ENCODE results near the gene TRIP6.

DNA sequence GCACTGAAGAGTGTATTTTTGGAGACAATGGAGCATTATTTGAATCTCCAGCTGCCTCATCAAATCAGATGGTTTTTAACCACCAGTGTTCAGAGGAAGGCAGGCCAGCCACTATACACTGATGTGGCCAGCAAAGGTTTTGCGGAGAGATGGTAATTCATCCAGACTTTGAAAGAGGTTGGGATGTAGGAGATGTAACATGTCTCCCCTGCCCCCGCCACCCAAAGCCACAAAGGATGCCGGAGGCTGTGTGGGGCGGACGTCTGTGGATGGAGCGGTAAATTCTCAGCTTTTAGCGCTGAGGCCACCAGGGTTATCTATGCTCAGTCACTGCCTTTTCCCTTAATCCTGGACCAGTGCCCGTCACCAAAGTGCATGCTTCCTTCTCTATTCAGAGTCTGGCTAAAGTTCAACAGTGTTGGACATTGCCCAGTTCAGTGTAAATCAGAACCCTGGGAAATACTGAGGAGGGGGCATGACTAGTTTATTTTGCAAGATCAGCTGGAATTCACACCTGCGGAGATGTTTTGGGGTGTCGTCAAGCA, 3.7 kb upstream of the TRIP6 start:
- TF ChIP-seq, protein P1, sequence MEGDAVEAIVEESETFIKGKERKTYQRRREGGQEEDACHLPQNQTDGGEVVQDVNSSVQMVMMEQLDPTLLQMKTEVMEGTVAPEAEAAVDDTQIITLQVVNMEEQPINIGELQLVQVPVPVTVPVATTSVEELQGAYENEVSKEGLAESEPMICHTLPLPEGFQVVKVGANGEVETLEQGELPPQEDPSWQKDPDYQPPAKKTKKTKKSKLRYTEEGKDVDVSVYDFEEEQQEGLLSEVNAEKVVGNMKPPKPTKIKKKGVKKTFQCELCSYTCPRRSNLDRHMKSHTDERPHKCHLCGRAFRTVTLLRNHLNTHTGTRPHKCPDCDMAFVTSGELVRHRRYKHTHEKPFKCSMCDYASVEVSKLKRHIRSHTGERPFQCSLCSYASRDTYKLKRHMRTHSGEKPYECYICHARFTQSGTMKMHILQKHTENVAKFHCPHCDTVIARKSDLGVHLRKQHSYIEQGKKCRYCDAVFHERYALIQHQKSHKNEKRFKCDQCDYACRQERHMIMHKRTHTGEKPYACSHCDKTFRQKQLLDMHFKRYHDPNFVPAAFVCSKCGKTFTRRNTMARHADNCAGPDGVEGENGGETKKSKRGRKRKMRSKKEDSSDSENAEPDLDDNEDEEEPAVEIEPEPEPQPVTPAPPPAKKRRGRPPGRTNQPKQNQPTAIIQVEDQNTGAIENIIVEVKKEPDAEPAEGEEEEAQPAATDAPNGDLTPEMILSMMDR (IDR thresholded peaks at IDR 0.05), result no peak
- TF ChIP-seq EZH2 (IDR thresholded peaks at IDR 0.05; ENCODE audit: borderline replicate concordance, insufficient read depth, low read depth, low read length, poor library complexity, severe bottlenecking), result no peak

Measured in B cell (primary cell).